ENCODE data around the gene TNKS2.

GRCh38 chr10:91774571-91774970 lies 23.7 kb upstream of the TNKS2 start:
- TF ChIP-seq CTCF (conservative IDR thresholded peaks at IDR 0.05) (no peak), EZH2 (IDR thresholded peaks at IDR 0.05; ENCODE audit: low read depth) (no peak)
